HG03342 (cell line): Measurements from ENCODE around the gene ERCC1.

Experiments
- ATAC-seq: cut with Tn5 transposase; IDR thresholded peaks from one replicate; pipeline ENCODE4 v1.9.1; 2021; ENCODE audit warnings: mild to moderate bottlenecking, moderate library complexity; ENCODE audit not compliant: unreplicated experiment

ERCC1 gene

DNA sequence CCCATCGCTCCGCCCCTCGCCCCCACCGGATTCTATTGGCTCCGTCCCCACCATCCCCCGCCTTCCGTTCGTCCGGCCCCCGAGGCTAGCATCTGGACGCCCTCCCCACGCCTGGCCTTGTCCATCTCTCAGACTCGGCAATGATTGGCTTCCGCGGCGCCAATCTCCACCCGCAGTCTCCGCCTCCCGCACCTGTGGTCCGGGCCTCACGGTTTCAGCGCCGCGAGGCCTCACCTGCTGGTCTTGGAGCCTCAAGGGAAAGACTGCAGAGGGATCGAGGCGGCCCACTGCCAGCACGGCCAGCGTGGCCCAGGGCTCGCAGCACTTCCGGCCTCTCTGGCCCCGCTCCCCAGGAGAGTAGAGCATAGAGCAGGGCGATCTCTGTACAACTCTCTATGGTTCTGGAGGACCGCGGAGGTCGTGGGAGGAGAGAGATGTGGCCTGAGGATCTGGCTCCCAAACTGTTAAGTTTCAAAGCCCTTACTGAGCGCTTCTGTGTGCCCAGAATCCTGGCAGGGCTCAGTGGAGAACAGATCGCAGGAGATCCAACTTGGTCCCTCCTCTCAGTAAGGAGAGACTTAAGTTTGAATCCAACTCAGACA, at the start of gene ERCC1:
TSS of gene ERCC1 (minus strand) at position 329 of the 602 bp plus-strand sequence. CDS start 543 bp downstream, outside the sequence.
- peak; percentile 53 for ATAC-seq

DNA sequence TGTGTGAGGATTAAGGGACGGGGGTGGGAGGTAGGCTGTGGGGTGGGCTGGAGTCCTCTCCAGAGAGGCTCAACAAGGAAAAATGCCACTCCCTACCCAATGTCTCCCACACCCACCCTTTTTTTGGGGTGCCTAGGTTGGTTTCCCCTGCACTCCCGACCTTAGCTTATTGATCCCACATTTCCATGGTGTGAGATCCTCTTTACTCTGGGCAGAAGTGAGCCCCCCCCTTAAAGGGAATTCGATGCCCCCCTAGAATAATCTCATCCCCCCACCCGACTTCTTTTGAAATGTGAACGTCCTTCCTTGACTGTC, 49.6 kb upstream of the ERCC1 start:
- ATAC-seq, result no peak

DNA sequence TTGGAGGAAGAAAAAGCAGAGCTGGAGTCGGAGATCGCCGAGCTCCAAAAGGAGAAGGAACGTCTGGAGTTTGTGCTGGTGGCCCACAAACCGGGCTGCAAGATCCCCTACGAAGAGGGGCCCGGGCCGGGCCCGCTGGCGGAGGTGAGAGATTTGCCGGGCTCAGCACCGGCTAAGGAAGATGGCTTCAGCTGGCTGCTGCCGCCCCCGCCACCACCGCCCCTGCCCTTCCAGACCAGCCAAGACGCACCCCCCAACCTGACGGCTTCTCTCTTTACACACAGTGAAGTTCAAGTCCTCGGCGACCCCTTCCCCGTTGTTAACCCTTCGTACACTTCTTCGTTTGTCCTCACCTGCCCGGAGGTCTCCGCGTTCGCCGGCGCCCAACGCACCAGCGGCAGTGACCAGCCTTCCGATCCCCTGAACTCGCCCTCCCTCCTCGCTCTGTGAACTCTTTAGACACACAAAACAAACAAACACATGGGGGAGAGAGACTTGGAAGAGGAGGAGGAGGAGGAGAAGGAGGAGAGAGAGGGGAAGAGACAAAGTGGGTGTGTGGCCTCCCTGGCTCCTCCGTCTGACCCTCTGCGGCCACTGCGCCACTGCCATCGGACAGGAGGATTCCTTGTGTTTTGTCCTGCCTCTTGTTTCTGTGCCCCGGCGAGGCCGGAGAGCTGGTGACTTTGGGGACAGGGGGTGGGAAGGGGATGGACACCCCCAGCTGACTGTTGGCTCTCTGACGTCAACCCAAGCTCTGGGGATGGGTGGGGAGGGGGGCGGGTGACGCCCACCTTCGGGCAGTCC, 49.0 kb upstream of the ERCC1 start:
- no peak for ATAC-seq

DNA sequence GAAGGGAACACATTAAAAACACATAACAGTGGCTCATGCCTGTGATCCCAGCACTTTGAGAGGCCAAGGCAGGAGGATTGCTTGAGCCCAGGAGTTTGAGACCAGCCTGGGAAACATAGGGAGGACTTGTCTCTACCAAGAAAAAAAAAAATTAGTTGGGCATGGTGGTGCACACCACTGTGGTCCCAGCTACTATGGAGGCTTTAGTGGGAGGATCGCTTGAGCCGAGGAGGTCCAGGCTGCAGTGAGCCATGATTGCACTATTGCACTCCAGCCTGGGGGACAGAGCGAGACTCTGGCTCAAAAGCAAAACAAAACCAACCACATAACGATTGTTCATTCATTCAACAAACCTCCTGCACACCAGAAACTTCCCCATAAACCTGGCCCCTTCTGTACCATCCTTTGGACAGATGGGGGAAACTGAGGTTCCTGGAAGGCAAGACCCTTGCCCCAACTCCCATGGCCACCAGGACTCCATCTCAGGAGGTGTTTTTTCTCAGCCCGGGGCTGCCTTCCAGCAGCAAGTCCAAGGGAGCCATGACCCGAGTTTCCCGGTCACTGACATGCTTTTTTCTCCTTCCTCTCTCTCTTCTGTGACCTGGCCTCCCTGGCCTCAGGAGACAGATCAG, 48.3 kb upstream of the ERCC1 start:
- ATAC-seq, result no peak

DNA sequence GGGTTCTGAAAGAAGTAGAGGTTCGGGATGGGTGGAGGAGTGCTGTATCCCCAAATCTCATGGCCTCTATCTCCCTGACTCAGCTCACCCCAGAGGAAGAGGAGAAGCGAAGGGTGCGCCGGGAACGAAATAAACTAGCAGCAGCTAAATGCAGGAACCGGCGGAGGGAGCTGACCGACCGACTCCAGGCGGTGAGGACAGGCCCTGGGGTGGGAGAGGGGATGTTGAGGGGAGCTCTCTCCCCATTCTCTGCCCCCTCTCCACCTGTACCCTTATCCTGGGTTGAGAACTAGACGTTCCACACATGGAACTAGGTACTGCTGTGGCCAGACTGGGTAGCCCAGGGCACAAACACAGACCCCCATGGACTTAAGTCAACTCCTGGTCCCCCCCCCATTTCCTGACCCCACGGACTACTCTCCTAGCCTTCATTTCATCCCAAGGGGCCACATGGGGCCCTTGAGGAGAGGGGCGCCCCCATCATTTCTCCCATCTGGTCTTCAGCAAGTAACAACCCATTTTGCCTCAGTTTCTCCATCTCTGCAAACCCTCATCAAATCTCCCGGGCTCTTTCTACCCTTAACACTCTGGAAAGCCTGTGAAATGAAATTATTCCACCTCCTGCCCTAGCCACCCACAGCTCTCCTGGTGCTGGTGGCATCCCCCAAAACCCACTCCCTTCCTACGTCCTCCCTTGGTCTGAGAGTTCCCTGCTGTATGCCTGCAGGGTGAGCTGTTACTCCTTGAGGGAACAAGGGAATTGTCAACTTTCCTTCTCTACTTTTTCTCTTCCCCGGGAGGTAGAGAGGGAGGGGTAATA, 47.6 kb upstream of the ERCC1 start:
- no peak for ATAC-seq

DNA sequence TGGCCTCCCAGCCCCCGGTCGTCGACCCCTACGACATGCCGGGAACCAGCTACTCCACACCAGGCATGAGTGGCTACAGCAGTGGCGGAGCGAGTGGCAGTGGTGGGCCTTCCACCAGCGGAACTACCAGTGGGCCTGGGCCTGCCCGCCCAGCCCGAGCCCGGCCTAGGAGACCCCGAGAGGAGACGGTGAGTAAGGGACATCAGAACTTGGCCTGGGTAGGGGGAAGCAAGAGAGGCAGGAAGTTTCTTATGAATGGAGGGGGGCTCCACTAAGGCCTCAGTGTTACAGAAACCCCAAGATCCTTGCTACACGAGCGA, 47.0 kb upstream of the ERCC1 start:
- no peak for ATAC-seq

DNA sequence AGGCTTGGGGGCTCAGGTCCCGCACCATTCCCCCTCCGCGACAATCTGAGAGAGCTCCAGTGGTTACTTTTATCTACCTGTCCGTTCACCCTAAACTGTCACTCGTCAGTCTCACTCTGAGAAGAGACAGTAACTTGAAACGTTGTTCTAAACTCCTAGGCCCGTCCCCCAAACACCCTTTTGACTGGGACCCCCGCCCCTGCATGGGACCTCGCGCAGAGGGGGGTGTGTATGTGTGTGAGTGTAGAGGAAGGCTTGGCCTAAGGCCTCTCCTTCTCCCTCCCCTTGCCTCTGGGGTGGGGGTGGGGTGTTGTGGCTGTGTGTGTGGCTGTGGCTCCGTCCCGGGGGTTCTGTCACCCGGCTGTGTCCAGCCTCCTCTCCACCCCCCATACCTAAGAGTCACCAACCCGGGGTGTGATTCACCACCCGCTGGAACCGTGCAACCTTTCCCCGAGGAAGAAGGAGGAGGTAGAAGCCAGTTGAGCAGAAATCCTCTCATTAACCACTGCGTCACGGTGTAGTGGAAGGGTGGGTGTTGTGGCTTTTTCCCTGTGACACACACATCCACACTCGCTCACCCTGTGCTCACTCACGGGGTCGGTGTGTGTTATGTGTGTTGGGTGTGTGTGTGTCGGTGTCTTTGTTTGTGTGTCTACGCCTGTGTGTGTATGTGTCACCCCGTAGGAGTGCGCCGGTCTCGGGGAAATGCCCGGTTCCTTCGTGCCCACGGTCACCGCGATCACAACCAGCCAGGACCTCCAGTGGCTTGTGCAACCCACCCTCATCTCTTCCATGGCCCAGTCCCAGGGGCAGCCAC, 46.4 kb upstream of the ERCC1 start:
- no peak for ATAC-seq

DNA sequence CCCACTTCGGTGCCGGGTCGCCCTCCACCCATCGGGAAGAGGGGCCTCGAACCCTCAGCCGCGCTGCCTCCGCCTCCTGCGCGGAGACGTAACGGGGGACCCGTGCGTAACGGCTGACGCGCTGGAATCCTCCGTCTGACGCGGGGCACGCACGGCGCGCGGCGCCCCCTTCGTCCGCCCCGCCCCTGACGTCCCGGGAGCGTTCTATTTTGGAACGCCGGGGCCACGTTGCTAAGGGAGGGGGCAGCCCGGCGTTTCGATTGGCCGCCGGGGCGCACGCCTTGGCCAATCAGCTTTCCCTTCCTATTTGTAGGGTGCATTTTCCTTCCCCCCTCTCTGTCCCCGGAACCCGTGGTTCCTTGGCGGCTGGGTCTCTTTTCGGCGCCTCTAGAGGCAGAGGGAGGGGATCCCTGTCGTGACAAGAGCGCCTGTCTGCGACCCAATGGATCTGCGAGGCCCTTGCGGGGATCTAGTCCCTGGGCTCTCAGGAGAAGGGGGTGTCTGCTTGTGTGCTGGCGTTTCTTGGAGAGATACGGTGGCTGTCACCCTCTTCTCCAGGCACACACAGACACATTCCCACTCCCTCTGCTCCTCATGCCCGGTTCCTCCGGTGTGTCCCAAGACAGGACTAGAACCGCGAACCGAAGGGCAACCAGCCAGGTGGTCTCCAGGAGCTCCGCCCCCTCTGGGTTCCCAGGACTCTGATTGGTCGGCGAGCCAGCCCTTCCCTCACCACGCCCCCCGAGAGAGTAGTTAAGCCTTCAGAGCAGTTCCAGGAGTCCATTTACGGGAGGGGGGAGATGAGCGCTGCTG, 45.6 kb upstream of the ERCC1 start:
- peak; percentile 46 for ATAC-seq

DNA sequence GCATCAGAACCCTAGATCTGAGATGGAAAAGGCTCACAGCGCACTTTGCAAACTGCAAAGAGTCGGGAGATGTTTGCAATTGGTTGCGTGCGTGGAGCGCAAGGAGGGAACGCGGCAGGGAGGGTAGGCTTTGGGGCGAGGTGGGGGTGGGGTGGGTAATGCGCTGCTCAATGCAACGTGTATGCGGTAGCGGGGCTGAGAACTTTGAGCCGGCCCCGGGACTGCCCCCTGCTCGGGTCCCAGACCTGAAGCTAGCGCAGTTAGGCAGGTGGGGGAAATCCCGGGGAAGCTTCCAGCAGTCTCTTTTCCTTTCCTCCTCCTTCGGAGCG, 45.0 kb upstream of the ERCC1 start:
- peak; percentile 20 for ATAC-seq

DNA sequence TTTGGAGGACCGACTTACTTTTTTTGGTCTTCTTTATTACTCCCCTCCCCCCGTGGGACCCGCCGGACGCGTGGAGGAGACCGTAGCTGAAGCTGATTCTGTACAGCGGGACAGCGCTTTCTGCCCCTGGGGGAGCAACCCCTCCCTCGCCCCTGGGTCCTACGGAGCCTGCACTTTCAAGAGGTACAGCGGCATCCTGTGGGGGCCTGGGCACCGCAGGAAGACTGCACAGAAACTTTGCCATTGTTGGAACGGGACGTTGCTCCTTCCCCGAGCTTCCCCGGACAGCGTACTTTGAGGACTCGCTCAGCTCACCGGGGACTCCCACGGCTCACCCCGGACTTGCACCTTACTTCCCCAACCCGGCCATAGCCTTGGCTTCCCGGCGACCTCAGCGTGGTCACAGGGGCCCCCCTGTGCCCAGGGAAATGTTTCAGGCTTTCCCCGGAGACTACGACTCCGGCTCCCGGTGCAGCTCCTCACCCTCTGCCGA, 44.5 kb upstream of the ERCC1 start:
- no peak for ATAC-seq

DNA sequence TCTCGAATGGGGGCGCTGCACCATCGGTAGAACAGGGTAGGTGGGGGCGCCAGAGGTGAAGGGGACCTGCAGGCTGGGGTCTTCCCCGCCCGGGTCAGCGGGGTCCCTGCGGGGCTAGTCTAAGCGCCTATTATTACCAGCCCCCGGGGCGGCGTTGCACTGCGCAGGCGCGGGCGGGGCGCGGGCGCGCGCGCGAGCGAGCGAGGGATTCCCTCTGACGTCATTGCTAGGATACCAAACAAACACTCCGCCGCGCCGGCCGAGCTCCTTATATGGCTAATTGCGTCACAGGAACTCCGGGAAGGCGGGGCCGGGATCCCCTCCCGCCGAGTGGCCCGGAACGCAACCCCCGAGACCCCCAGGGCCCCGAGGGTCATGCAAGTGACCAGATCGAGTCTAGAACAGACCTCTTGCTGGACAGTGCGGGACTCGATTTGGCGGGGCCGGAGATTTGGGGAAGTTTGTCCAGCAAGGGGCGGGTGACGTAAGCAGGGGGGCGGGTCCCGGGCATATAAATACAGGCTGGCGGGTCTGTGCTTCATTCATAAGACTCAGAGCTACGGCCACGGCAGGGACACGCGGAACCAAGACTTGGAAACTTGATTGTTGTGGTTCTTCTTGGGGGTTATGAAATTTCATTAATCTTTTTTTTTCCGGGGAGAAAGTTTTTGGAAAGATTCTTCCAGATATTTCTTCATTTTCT, 43.9 kb upstream of the ERCC1 start, which contains the start of gene FOSB:
TSS of gene FOSB (plus strand) at position 541 of the 703 bp plus-strand sequence. CDS start 591 bp downstream, outside the sequence.
- ATAC-seq, result peak; percentile 43

DNA sequence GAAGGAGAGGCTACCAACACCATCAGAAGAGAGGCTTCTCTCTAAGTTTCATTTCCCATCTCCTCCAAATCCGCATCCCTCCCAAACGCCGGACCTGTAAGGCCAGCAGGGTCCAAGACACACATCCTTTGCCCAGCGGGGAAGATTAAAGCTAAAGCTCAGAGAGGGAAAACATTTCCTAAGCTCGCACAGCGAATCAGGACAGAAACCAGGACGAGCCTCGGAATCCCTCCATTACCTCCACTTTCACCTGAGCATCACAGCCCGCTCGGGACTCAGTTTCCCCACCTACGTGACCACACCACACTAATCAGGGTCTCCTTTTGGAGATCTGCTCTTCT, 43.4 kb upstream of the ERCC1 start:
- ATAC-seq, result no peak

DNA sequence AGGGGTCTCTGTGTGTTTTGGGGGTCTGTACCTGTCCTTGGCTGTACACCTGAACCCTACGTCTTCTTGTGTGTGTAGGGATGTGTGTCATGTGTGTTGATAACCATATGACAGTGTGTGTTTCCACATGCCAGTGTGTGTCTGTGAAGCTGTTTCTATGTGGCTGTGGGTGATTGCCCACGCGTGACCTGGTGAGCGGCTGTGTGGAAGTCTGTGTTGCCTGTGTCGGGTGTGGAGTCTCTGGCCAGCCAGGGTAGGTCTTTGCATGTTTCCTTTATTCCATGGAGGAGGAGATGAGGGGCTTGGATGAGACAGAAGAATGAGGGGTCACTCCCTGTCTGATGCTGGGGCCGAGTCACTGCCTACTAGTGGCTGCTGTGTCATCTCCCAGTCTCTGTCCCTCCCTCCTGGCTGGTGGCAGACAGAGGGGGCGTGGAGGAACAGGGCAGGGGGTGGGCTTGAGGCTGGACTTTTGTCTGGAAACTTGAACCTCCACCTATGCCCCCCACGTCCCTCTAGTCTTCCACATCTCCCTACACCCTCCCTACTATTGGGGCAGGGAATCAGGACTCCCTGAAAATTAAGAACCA, 41.2 kb upstream of the ERCC1 start:
- no peak for ATAC-seq

DNA sequence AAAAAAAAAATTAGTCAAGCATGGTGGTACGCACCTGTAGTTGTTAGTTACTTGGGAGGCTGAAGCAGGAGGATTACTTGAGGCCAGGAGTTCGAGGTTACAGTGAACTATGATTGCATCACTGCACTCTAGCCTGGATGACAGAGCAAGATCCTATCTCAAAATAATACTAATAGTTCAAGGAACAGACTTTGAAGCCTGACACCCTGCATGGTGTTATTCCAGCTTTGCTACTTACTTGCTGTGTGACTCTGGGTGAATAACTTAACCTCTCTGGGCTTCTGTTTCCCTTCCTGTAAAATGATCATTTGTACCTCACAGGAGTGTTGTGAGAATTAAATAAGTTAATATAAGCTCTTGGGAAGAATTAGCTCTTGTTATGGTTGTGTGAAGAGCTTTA, 40.6 kb upstream of the ERCC1 start:
- no peak for ATAC-seq

DNA sequence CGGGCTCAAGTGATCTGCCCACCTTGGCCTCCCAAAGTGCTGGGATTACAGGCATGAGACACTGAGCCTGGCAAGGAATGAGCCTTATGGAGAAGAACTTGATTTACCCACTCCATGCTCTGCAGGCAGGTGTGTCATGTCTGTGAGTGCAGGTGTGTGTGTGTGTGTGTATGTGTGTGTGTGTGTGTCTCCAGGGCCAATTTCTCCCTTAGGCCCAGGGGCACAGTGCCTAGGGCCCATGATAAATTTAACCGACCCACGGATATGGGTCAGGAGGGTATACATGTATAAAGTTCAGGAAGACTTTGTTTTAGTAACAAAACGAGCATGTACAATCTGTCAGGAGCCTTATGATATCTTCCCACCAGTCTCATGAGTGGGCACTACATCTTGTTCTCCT, 39.5 kb upstream of the ERCC1 start:
- ATAC-seq, result no peak

DNA sequence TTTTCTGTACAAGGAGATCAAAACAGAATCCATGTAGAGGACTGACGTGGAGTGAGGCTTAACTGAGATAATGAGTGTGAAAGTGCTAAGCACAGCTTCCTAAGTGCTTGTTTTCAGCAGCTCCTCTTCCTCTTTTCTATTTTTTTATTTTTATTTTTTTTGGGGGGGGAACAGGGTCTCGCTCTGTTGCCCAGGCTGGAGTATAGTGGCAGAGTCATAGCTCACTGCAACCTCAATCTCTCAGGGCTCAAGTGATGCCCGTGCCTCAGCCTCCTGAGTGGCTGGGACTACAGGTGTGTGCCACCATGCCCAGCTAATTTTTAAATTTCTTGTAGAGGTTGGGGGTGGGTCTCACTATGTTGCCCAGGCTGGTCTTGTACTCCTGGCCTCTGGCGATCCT, 38.5 kb upstream of the ERCC1 start:
- ATAC-seq, result no peak

DNA sequence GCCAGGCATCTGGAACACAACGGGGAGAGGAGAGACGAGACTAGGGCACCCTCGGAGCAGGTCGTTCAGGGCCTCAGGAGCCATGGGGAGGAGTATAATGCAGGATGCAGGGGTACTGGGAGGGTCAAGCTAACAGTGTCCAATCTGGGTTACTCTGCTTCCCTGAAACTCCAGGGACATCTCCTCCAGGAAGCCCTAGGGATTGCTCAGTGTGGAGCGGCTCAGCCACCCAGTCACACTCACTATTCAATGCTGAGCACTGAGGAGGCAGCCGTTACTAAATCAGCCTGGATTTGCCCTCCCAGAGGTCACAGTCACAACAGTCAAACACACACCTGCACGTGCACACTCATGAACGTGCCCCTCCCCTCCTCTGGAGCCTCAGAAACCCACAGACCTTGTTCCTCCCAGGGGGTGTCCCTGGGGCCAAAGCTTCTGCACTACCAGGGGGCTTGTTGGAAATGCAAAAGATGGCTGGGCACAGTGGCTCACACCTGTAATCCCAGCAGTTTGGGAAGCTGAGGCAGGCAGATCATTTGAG, 37.2 kb upstream of the ERCC1 start:
- no peak for ATAC-seq

DNA sequence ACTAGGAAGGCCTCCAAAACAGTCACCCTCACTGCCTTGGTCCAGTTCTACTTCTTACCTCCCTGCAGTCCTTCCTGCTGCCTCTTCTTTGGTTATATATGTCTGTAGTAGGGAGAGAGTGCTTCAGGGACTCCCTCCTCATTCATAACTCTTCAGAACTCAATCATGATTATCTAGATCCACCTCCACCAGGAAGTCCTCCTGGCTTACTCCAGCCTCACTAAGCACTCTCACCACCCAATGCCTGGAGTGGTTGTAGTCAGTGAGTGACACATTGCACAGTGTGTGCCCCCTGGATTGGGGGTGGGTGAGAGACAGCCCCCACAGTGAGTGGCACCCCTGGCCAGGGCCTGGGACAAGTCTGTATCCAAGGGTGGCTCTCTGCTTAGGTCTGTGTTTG, 34.1 kb upstream of the ERCC1 start:
- no peak for ATAC-seq

DNA sequence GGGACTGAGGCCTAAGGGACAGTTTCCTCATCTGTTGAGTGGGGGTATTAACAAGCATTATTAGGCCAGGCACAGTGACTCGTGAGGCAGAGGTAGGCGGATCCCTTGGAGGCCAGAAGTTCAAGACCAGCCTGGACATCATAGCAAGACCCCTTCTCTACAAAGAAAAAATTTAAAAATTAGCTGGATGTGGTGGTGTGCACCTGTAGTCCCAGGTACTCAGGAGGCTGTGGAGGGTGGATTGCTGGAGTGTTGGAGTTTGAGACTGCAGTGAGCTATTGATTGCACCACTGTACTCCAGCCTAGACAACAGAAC, 32.7 kb upstream of the ERCC1 start:
- ATAC-seq, result no peak
